RWPE1 (cell line): ENCODE data around the gene KIN.

ENCODE experiments used
- CTCF ChIA-PET: fragments of 350-600 bp; sonication (Branson Sonifier 250); formaldehyde crosslinking; extraction: SDS; loops from one replicate; lab custom pipeline; 2021; lab: Yijun Ruan, JAX
- POLR2A ChIA-PET: fragments of 400-600 bp; formaldehyde crosslinking; extraction: SDS; loops from one replicate; lab custom pipeline; 2020; ENCODE audit warnings: antibody characterized with exemption; ENCODE audit not compliant: low non-redundant PET; lab: Yijun Ruan, JAX
- DNase-seq: peaks from one replicate; pipeline ENCODE4 v3.0.0; 2012; ENCODE audit warnings: low spot score
- H3K27ac ChIP-seq: fragments of 450-650 bp; 2 replicates; pipeline ENCODE4 v1.5.1; 2017
- TF ChIP-seq, protein P1 (sequence below): fragments of 450-650 bp; conservative IDR thresholded peaks from 2 replicates; pipeline ENCODE4 v1.5.1; 2017; ENCODE audit warnings: low read depth, mild to moderate bottlenecking

KIN gene

GRCh38 chr10:7702288-7702812, 85.4 kb downstream of the KIN start:
- H3K27ac ChIP-seq, result no peak overlapping the region
- ChIA-PET CTCF (no interaction called here), POLR2A (no interaction called here)
- no peak for DNase-seq
- TF ChIP-seq, protein P1, sequence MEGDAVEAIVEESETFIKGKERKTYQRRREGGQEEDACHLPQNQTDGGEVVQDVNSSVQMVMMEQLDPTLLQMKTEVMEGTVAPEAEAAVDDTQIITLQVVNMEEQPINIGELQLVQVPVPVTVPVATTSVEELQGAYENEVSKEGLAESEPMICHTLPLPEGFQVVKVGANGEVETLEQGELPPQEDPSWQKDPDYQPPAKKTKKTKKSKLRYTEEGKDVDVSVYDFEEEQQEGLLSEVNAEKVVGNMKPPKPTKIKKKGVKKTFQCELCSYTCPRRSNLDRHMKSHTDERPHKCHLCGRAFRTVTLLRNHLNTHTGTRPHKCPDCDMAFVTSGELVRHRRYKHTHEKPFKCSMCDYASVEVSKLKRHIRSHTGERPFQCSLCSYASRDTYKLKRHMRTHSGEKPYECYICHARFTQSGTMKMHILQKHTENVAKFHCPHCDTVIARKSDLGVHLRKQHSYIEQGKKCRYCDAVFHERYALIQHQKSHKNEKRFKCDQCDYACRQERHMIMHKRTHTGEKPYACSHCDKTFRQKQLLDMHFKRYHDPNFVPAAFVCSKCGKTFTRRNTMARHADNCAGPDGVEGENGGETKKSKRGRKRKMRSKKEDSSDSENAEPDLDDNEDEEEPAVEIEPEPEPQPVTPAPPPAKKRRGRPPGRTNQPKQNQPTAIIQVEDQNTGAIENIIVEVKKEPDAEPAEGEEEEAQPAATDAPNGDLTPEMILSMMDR, result no peak

DNA sequence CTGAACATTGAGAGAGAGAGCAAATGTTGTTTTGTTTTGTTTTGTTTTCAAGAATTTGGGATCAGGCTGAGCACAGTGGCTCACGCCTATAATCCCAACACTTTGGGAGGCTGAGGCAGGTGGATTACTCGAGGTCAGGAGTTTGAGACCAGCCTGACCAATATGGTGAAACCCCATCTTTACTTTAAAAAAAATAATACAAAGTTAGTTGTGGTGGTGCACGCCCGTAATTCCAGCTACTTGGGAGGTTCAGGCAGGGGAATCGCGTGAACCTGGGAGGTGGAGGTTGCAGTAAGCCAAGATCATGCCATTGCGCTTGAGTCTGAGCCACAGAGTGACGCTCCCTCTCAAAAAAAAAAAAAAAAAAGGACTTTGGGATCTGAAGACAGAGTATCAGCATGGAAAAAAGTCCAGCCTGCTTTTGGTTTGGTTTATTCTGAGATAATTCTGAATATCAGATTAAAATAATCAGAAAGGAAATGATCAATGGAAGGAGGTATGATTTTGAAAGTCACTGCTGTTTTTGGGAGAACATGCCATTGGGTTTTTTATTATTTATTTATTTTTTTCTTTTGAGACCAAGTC, 86.5 kb downstream of the KIN start:
- DNase-seq, result no peak
- ChIA-PET CTCF (no interaction called here), POLR2A (no interaction called here)
- TF ChIP-seq, protein P1, result no peak
- H3K27ac ChIP-seq, result no peak overlapping the region
